Measurements from ENCODE around the gene RPEL1.
"Not testable (repeated sequence)": the region's sequence is repeated elsewhere in the genome, so short reads cannot be mapped to it uniquely, and the experiment has no call there.

The RPEL1 gene

GRCh38 chr10:103245587-103245986 is at the start of gene RPEL1:
RPEL1 (plus strand) TSS chr10:103245887; CDS start chr10:103245997, 110 bp downstream.
- DNase-seq (ENCODE audit: low spot score); in situ Hi-C loops (cut with MboI; ENCODE audit: low sequenced_read_pairs, unreplicated experiment): not testable (repeated sequence)

- TF ChIP-seq CTCF (IDR thresholded peaks at IDR 0.05; ENCODE audit: borderline replicate concordance, control extremely low read depth, extremely low read depth, insufficient read depth, missing control alignments): no peak
- in situ Hi-C loops (cut with MboI; ENCODE audit: low sequenced_read_pairs, unreplicated experiment): no loop called here
Observed at GRCh38 chr10:103196516-103196915, 49.2 kb upstream of the RPEL1 start.

GRCh38 chr10:103197174-103197573 is 48.5 kb upstream of the RPEL1 start:
- DNase-seq (ENCODE audit: low spot score): no peak
- TF ChIP-seq CTCF (IDR thresholded peaks at IDR 0.05; ENCODE audit: borderline replicate concordance, control extremely low read depth, extremely low read depth, insufficient read depth, missing control alignments): no peak
- in situ Hi-C loops (cut with MboI; ENCODE audit: low sequenced_read_pairs, unreplicated experiment): no loop called here

More at GRCh38 chr10:103196516-103196915, 49.2 kb upstream of the RPEL1 start:
- DNase-seq (ENCODE audit: low spot score): no peak

GRCh38 chr10:103197903-103198302 is 47.8 kb upstream of the RPEL1 start:
- in situ Hi-C loops (cut with MboI; ENCODE audit: low sequenced_read_pairs, unreplicated experiment): no loop called here
- no peak for TF ChIP-seq CTCF (IDR thresholded peaks at IDR 0.05; ENCODE audit: borderline replicate concordance, control extremely low read depth, extremely low read depth, insufficient read depth, missing control alignments)
- DNase-seq (ENCODE audit: low spot score): no peak

GRCh38 chr10:103198648-103199047 is 47.0 kb upstream of the RPEL1 start:
- in situ Hi-C loops (cut with MboI; ENCODE audit: low sequenced_read_pairs, unreplicated experiment): no loop called here
- no peak for DNase-seq (ENCODE audit: low spot score)
- TF ChIP-seq CTCF (IDR thresholded peaks at IDR 0.05; ENCODE audit: borderline replicate concordance, control extremely low read depth, extremely low read depth, insufficient read depth, missing control alignments): no peak

GRCh38 chr10:103199488-103199887 is 46.2 kb upstream of the RPEL1 start:
- TF ChIP-seq CTCF (IDR thresholded peaks at IDR 0.05; ENCODE audit: borderline replicate concordance, control extremely low read depth, extremely low read depth, insufficient read depth, missing control alignments): no peak
- DNase-seq (ENCODE audit: low spot score): no peak
- in situ Hi-C loops (cut with MboI; ENCODE audit: low sequenced_read_pairs, unreplicated experiment): no loop called here

GRCh38 chr10:103202319-103202718 is 43.4 kb upstream of the RPEL1 start:
- TF ChIP-seq CTCF (IDR thresholded peaks at IDR 0.05; ENCODE audit: borderline replicate concordance, control extremely low read depth, extremely low read depth, insufficient read depth, missing control alignments): no peak
- in situ Hi-C loops (cut with MboI; ENCODE audit: low sequenced_read_pairs, unreplicated experiment): no loop called here
- DNase-seq (ENCODE audit: low spot score): no peak
